ENCODE measurements around the gene SLC35B2. TPM values are rescaled to one million over a fixed set of nuclear protein-coding genes. Genes with fewer than 3 reads are reported as not detected.

SLC35B2 gene
- total RNA-seq, 2 donors from 2014 or later = 42.7 to 52.2 TPM

DNA sequence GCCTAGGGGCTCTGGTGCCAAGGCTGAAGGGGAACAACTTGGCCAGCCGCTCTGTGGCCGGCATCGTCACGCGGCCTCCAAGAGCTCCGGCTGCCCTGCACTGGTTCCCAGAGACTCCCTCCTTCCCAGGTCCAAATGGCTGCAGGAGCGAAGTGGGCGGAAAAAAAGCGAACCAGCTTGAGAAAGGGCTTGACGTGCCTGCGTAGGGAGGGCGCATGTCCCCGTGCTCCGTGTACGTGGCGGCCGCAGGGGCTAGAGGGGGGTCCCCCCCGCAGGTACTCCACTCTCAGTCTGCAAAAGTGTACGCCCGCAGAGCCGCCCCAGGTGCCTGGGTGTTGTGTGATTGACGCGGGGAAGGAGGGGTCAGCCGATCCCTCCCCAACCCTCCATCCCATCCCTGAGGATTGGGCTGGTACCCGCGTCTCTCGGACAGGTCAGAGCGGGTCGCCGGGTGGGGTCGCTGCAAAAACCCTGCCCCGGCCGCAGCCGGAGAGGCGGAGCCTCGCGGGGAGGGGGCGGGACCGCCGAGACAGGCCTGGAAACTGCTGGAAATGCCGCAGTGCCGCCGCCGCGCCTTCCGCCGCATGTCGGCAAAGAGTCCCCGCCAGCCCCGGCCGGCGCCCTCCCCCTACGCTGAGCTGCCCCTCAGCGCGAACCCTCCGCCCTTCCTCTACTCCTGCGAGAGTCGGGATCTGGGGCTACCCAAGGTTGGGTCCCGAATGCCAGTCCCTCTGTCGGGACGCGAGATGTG, 11.2 kb downstream of the SLC35B2 start:
- H3K27ac ChIP-seq = peak overlapping the region; percentile 97
- H3K36me3 ChIP-seq = peaks cover 14% of the 10 kb centered on the region
- H3K27me3 ChIP-seq = no peaks in the 10 kb centered on the region
- peaks cover 4% of the 10 kb centered on the region for H3K4me1 ChIP-seq
- DNase-seq = peak; percentile 92
- peak overlapping the region; percentile 91 for H3K4me3 ChIP-seq
- H3K9ac ChIP-seq (ENCODE audit: low read depth in 2 of 2, low read length in 2 of 2) = peak overlapping the region; percentile 91 to 100
- no peaks in the 10 kb centered on the region for H3K9me3 ChIP-seq
- intact Hi-C loops (cut with DNase I) = no loop called here
- no peak for TF ChIP-seq CTCF (IDR thresholded peaks at IDR 0.05)

DNA sequence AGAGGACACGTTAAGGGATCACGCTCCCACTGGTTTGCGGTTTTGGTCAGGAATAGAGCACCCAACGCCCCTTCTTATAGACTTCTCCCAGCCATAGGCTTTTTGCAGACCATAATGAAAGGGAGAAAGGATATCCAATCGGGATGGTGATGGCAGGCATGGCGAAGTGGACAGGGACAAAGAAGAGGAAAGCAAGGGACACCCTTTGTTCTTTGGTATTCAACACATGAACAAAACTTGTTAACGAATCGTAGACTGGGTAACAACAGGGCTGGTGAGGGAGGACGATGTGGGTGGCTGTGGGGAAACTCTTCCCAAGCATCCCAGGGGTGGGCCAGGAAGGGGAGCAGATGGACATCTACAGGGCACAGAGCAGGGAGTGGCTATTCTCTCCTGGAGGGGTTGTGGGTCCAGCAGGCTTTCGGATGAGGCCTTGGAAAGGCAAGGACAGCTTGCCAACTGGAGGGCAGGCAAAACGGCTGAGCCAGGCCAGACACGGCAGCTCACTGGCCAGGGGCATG, 11.9 kb downstream of the SLC35B2 start:
- Histone ChIP-seq H3K9ac (ENCODE audit: low read depth in 2 of 2, low read length in 2 of 2) (peak overlapping the region; percentile 91 to 100), H3K27ac (peak overlapping the region; percentile 97), H3K36me3 (peaks cover 7% of the 10 kb centered on the region), H3K9me3 (no peaks in the 10 kb centered on the region), H3K4me3 (peak overlapping the region; percentile 91), H3K4me1 (peaks cover 4% of the 10 kb centered on the region), H3K27me3 (no peaks in the 10 kb centered on the region)
- no peak for DNase-seq
- TF ChIP-seq CTCF (IDR thresholded peaks at IDR 0.05) = no peak
- intact Hi-C loops (cut with DNase I) = no loop called here

GRCh38 chr6:44243345-44243744, 14.0 kb downstream of the SLC35B2 start:
- no peak for TF ChIP-seq CTCF (IDR thresholded peaks at IDR 0.05)
- H3K4me1 ChIP-seq = peaks cover under 1% of the 10 kb centered on the region
- H3K9ac ChIP-seq (ENCODE audit: low read depth in 2 of 2, low read length in 2 of 2) = no peak overlapping the region
- DNase-seq = no peak
- no peaks in the 10 kb centered on the region for H3K36me3 ChIP-seq
- no peak overlapping the region for H3K27ac ChIP-seq
- H3K27me3 ChIP-seq = no peaks in the 10 kb centered on the region
- H3K4me3 ChIP-seq = no peak overlapping the region
- intact Hi-C loops (cut with DNase I) = no loop called here
- no peaks in the 10 kb centered on the region for H3K9me3 ChIP-seq

DNA sequence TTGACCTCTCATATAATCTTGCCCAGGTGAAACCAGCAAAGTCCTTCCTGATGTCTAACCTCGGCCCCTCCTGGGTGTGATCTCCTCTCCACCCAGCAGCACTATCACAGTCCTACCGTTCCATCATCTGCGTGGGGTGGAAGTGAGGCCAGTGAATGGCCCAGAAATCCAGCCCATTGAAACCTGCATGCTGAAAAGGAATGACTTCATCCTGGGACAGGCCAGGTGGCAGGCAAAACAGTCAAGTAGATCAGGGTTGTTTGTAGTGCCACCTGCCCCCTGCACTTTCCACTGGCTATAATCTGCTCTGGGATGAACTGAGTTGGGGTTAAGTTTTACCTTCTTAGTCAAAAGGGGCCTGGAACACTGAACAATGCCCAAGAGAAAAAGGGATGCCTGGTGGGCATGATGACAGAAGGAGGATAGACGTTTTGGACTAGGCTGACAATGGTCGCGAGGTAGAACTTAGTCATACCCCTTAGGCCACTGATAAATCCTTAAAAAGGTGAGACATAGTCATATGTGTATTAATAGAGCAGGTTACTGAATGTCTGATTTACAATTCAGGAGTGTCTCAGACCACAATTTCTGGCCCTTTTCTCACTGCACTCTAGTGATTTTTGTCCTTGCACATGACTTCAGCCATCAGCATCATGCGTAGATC, 18.5 kb downstream of the SLC35B2 start:
- no peak for DNase-seq
- Histone ChIP-seq H3K36me3 (no peaks in the 10 kb centered on the region), H3K4me3 (no peak overlapping the region), H3K9me3 (no peaks in the 10 kb centered on the region), H3K27me3 (no peaks in the 10 kb centered on the region), H3K4me1 (no peaks in the 10 kb centered on the region), H3K27ac (peak overlapping the region; percentile 96), H3K9ac (ENCODE audit: low read depth in 2 of 2, low read length in 2 of 2) (no peak overlapping the region)
- no peak for TF ChIP-seq CTCF (IDR thresholded peaks at IDR 0.05)
- intact Hi-C loops (cut with DNase I) = loop anchor here (5.0 kb wide), 1 partner anchor 142 kb away; no protein-coding TSS in a partner anchor

DNA sequence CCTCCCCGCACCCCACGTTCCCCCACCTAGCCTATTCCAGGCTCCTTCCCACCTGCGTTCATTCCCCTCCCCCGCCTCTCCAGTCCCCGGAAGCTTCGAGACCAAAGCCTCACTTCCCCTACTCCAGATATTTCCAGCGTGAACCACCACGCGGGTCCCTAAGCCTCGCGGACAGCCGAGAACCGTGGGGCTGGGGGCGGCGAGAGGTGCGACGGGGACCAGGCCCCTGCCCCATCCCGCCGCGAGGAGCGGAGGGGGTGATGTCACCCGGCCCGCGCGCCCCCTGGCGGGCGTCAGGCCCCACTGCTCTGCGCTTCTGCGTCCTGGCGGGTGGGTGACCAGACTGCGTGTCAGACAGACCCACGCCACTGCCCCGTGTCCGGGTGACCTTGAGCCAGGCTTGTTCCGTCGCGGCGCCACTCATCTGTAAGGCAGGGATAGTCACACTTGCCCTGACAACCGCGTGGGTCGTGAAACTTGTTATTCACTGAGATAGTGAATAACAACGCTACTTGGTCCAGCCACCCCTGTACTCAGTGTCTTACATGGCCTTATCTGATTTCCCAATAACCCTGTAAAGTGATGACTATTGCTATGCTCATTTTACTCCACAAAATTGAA, 19.4 kb downstream of the SLC35B2 start:
- H3K27ac ChIP-seq = peak overlapping the region; percentile 96
- peak overlapping the region; percentile 41 for H3K4me3 ChIP-seq
- no peaks in the 10 kb centered on the region for H3K36me3 ChIP-seq
- peak; percentile 94 for TF ChIP-seq CTCF (IDR thresholded peaks at IDR 0.05)
- H3K9me3 ChIP-seq = no peaks in the 10 kb centered on the region
- no peaks in the 10 kb centered on the region for H3K27me3 ChIP-seq
- DNase-seq = peak; percentile 86
- intact Hi-C loops (cut with DNase I) = loop anchor here (5.0 kb wide), 1 partner anchor 141 kb away; no protein-coding TSS in a partner anchor
- H3K4me1 ChIP-seq = no peaks in the 10 kb centered on the region
- peak overlapping the region; percentile 93 to 94 for H3K9ac ChIP-seq (ENCODE audit: low read depth in 2 of 2, low read length in 2 of 2)

All from colonic mucosa (tissue), 4 donors.